ENCODE measurements around the gene HS3ST6.

Gene HS3ST6

GRCh38 chr16:1874854-1875253, 43.4 kb downstream of the HS3ST6 start:
- no peak for DNase-seq

GRCh38 chr16:1871974-1872635, 46.1 kb downstream of the HS3ST6 start, which contains the start of gene MEIOB:
Gene MEIOB (minus strand): TSS chr16:1872164. CDS start chr16:1868175, 3,989 bp downstream.
- DNase-seq, result peak; percentile 29

- DNase-seq, result no peak
Measured at GRCh38 chr16:1870365-1871082, 47.7 kb downstream of the HS3ST6 start.

- DNase-seq, result no peak
Measured at GRCh38 chr16:1865902-1866690, 52.1 kb downstream of the HS3ST6 start.

- peak; percentile 16 for DNase-seq
Measured at GRCh38 chr16:1863681-1864460, 54.3 kb downstream of the HS3ST6 start.

- DNase-seq, result no peak
Measured at GRCh38 chr16:1862394-1862793, 55.8 kb downstream of the HS3ST6 start.

GRCh38 chr16:1861730-1862129, 56.5 kb downstream of the HS3ST6 start:
- no peak for DNase-seq

Measured in CD4-positive, alpha-beta T cell treated with Interleukin-17A for 4 hours (primary cell).